ENCODE data around the gene SNAPC2. TPM values are rescaled to one million over a fixed set of nuclear protein-coding genes. Genes with fewer than 3 reads are reported as not detected.

The SNAPC2 gene
- total RNA-seq, 2 experiments from 2014 or later: 9.9 to 10.9 TPM

GRCh38 chr19:7895565-7895964, 24.6 kb upstream of the SNAPC2 start:
- CTCF ChIA-PET: no interaction called here

DNA sequence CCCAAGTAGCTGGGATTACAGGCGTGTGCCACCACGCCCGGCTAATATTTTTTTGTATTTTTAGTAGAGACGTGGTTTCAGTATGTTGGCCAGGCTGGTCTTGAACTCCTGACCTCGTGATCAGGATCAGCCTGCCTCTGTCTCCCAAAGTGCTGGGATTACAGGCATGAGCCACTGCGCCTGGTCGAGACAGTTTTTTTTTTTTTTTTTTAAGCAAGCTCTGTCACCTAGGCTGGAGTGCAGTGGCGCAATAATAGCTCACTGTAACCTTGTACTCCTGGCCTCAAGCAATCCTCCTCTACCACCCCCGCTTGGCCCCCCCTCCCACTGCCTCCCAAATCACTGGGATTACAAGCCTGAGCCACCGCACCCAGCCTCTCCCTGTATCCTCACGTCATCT, 22.8 kb upstream of the SNAPC2 start:
- H3K27me3 Mint-ChIP-seq: peaks cover 8% of the 10 kb centered on the region
- ATAC-seq (ENCODE audit: poor library complexity): no peak
- no peaks in the 10 kb centered on the region for H3K4me1 Mint-ChIP-seq (ENCODE audit: low read depth)
- H3K4me1 ChIP-seq (ENCODE audit: insufficient read depth, low read length): no peaks in the 10 kb centered on the region
- peaks cover 0 to 5% of the 10 kb centered on the region in 2 experiments for H3K9me3 ChIP-seq (ENCODE audit: control insufficient read depth in 1 of 2, insufficient read depth in 1 of 2, low read length in 2 of 2)
- intact Hi-C loops (cut with DNase I, micrococcal nuclease): no loop called here
- no peak overlapping the region for H3K4me3 Mint-ChIP-seq
- H3K27me3 ChIP-seq (ENCODE audit: control insufficient read depth in 1 of 2, insufficient read depth in 2 of 2, low read length in 2 of 2): peaks cover 12 to 13% of the 10 kb centered on the region in 2 experiments
- no peaks in the 10 kb centered on the region for H3K36me3 Mint-ChIP-seq (ENCODE audit: low read depth)
- H3K27ac Mint-ChIP-seq: no peak overlapping the region
- TF ChIP-seq, protein P1, sequence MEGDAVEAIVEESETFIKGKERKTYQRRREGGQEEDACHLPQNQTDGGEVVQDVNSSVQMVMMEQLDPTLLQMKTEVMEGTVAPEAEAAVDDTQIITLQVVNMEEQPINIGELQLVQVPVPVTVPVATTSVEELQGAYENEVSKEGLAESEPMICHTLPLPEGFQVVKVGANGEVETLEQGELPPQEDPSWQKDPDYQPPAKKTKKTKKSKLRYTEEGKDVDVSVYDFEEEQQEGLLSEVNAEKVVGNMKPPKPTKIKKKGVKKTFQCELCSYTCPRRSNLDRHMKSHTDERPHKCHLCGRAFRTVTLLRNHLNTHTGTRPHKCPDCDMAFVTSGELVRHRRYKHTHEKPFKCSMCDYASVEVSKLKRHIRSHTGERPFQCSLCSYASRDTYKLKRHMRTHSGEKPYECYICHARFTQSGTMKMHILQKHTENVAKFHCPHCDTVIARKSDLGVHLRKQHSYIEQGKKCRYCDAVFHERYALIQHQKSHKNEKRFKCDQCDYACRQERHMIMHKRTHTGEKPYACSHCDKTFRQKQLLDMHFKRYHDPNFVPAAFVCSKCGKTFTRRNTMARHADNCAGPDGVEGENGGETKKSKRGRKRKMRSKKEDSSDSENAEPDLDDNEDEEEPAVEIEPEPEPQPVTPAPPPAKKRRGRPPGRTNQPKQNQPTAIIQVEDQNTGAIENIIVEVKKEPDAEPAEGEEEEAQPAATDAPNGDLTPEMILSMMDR (IDR thresholded peaks at IDR 0.05): no peak
- H3K36me3 ChIP-seq (ENCODE audit: insufficient read depth, low read length): no peaks in the 10 kb centered on the region
- H3K27ac ChIP-seq (ENCODE audit: low read depth in 1 of 2, low read length in 2 of 2): no peak overlapping the region
- no peak for DNase-seq
- no peaks in the 10 kb centered on the region for H3K9me3 Mint-ChIP-seq
- POLR2A ChIA-PET: no interaction called here
- CTCF ChIA-PET: interaction anchor here (1.1 kb wide), 1 partner anchor 28 kb away, joined by 4 read pairs; no protein-coding TSS in a partner anchor
- H3K4me3 ChIP-seq (ENCODE audit: low read length): no peak overlapping the region

More at GRCh38 chr19:7895565-7895964, 24.6 kb upstream of the SNAPC2 start:
- H3K36me3 ChIP-seq (ENCODE audit: insufficient read depth, low read length): no peaks in the 10 kb centered on the region
- no peaks in the 10 kb centered on the region for H3K36me3 Mint-ChIP-seq (ENCODE audit: low read depth)
- ATAC-seq (ENCODE audit: poor library complexity) (no peak), DNase-seq (no peak)
- no peak overlapping the region for H3K4me3 ChIP-seq (ENCODE audit: low read length)
- H3K9me3 ChIP-seq (ENCODE audit: control insufficient read depth in 1 of 2, insufficient read depth in 1 of 2, low read length in 2 of 2): peaks cover 0 to 5% of the 10 kb centered on the region in 2 experiments
- intact Hi-C loops (cut with DNase I, micrococcal nuclease): no loop called here
- peaks cover 12% of the 10 kb centered on the region for H3K27me3 Mint-ChIP-seq
- TF ChIP-seq, protein P1 (IDR thresholded peaks at IDR 0.05): no peak
- POLR2A ChIA-PET: no interaction called here
- H3K27me3 ChIP-seq (ENCODE audit: control insufficient read depth in 1 of 2, insufficient read depth in 2 of 2, low read length in 2 of 2): peaks cover 12 to 13% of the 10 kb centered on the region in 2 experiments
- no peak overlapping the region for H3K27ac ChIP-seq (ENCODE audit: low read depth in 1 of 2, low read length in 2 of 2)
- H3K9me3 Mint-ChIP-seq: no peaks in the 10 kb centered on the region
- no peaks in the 10 kb centered on the region for H3K4me1 ChIP-seq (ENCODE audit: insufficient read depth, low read length)
- no peak overlapping the region for H3K4me3 Mint-ChIP-seq
- H3K27ac Mint-ChIP-seq: no peak overlapping the region
- no peaks in the 10 kb centered on the region for H3K4me1 Mint-ChIP-seq (ENCODE audit: low read depth)

DNA sequence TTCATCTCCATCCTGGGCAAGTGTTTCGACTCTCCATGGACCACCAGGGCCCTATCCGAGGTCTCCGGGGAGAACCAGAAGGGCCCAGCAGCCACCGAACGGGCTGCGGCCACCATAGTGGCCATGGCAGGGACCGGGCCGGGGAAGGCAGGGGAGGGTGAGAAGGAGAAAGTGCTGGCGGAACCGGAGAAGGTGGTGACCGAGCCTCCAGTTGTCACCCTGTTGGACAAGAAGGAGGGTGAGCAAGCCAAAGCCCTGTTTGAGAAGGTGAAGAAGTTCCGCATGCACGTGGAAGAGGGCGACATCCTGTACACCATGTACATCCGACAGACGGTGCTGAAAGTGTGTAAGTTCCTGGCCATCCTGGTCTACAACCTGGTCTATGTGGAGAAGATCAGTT, 21.2 kb upstream of the SNAPC2 start:
- Mint-ChIP-seq H3K9me3 (no peaks in the 10 kb centered on the region), H3K27ac (no peak overlapping the region), H3K4me1 (ENCODE audit: low read depth) (peaks cover 7% of the 10 kb centered on the region), H3K27me3 (peaks cover 12% of the 10 kb centered on the region), H3K4me3 (no peak overlapping the region), H3K36me3 (ENCODE audit: low read depth) (peaks cover 8% of the 10 kb centered on the region)
- peaks cover 10% of the 10 kb centered on the region for H3K4me1 ChIP-seq (ENCODE audit: insufficient read depth, low read length)
- peaks cover 0 to 5% of the 10 kb centered on the region in 2 experiments for H3K9me3 ChIP-seq (ENCODE audit: control insufficient read depth in 1 of 2, insufficient read depth in 1 of 2, low read length in 2 of 2)
- DNase-seq (no peak), ATAC-seq (ENCODE audit: poor library complexity) (no peak)
- CTCF ChIA-PET: no interaction called here
- TF ChIP-seq, protein P1 (IDR thresholded peaks at IDR 0.05): no peak
- no peak overlapping the region for H3K27ac ChIP-seq (ENCODE audit: low read depth in 1 of 2, low read length in 2 of 2)
- intact Hi-C loops (cut with DNase I, micrococcal nuclease): no loop called here
- H3K4me3 ChIP-seq (ENCODE audit: low read length): no peak overlapping the region
- POLR2A ChIA-PET: interaction anchor here (1.0 kb wide), 1 partner anchor 21 kb away, joined by 3 read pairs; the partner anchor contains the start of gene SNAPC2
- H3K27me3 ChIP-seq (ENCODE audit: control insufficient read depth in 1 of 2, insufficient read depth in 2 of 2, low read length in 2 of 2): peaks cover 9 to 12% of the 10 kb centered on the region in 2 experiments
- no peaks in the 10 kb centered on the region for H3K36me3 ChIP-seq (ENCODE audit: insufficient read depth, low read length)
